Measurements from ENCODE around the gene QSOX1.

Gene QSOX1

DNA sequence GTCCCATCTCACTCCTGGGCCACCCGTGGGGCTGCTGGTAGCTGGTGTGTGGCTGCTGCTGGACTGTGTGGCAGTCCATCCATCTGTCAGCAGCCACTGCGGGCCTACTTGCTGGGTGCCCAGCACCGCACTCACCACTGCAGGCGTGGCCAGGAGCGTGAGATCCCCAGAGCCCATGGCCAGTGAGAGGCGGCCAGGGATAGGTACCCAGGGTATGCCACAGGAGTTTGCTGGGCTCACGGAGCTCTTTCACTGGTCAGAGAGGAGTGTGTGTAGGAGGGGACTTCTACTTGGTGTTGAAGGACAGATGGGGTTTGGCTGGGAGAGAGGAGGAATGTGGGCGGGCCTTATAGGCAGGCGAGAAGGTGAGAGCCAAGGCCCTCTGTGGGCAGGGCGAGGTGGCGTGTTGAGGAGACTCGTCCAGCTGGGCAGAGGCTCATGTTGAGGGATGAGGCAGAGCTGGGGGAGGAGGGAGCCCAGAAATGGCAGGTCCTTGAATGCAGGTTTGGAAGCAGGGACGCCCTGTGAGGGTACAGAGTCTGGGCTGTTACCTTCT lies 15.0 kb downstream of the QSOX1 start:
- no peak for DNase-seq (ENCODE audit: low read depth)

DNA sequence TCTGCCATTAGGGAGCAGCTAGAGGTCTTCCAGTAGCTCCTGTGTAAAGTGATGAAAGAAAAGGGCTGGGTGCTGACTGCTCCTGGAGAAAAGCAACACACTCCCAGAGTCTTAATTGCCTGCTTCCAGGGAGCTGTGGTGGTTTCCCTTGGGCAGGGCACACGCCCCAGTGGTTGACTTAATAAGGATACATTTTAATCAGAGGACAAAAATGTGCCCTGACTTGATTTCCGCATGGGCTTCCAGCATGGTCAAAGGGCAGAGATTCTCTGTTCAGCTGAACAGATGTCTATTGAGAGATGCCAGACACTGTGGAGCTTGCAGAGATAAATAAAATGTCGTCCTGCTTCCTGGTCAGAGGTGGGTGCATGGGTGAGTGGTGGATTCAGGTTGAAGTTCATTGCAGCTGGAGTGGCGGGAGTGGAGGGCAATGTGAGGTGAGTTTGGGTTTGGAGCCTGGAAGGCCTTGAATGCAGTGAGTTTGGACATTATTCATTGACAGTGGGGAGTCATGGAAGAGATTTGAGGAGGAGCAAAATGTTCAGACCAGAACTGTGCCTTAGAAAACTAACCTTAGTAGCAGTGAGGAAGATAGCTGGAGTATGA lies 16.0 kb downstream of the QSOX1 start:
- peak; percentile 16 for DNase-seq (ENCODE audit: low read depth)

DNA sequence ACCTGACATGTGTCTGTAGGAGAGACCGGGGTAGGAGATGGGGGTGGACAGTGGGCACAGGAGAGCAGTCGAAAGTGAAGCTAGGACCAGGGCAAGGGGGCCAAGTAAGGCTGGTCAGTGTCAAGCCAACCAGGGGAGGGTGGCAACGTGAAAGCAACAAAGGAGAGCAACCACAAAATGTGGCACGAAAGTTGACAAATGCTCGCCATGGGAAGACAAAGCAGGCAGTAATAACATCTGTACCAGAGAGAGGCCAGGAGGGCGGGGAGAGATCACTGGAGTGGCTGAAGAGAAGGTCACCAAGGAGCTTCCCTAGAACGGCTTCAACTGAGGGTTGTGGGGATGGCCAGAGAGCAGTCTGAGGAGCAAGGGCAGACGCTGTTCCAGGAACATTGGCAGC lies 17.0 kb downstream of the QSOX1 start:
- no peak for DNase-seq (ENCODE audit: low read depth)

DNA sequence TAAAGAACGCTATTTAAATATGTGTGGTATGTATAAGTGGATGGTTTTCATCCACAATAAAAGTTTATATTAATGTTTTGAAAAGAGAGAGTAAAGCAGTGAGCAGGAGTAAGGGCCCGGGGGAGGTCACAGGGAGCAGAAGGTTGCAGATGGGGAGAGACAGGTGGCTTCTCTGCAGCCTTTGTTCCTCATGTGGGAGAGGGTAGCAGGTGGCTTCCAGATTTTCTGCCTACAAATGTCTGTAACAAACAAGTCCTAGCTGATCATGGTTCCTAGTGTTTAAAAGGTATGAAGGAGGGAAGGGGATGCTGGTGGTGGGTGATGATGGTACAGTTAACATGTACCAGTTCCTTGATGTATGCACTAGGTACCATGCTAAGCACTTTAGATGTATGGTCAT lies 18.8 kb downstream of the QSOX1 start:
- DNase-seq (ENCODE audit: low read depth): no peak

DNA sequence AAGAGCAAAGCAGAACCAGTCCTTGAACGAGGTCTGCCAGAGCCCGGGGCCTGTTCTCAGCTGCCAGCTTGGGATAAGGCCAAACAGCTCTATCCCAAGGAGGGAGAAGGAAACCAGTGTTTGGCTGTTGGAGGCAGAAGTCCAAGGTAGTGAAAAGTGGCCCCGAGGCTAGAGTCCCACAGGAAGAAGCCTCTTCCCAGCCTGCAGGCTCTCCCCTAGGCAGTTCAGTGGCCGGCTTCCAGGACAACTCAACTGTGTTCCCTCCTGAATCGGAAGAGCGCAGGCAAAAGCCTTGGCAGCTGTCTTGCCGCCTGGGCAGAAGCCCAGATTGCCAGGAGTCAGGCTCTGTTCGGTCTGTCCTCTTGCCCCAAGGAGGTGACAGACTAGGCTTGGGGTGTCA lies 19.3 kb downstream of the QSOX1 start:
- DNase-seq (ENCODE audit: low read depth): peak; percentile 94

DNA sequence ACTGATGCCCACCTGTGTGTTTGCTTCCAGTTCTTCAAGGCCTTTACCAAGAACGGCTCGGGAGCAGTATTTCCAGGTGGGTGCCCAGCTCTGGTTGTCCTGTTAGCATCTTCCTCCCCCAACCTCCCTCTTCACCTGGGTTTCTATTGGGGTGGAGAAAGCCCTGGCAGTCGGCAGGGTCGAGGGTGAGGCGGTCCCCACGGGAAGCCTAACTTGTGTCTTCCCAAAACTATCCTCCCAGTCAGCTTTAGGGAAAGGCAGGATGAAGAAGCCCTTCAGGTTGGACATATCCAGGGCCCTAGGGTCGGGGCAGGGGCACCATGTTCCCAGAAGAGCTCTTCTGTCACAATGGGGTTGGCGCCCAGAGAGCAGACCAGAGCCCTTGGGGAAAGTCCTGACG lies 20.6 kb downstream of the QSOX1 start:
- DNase-seq (ENCODE audit: low read depth): no peak

DNA sequence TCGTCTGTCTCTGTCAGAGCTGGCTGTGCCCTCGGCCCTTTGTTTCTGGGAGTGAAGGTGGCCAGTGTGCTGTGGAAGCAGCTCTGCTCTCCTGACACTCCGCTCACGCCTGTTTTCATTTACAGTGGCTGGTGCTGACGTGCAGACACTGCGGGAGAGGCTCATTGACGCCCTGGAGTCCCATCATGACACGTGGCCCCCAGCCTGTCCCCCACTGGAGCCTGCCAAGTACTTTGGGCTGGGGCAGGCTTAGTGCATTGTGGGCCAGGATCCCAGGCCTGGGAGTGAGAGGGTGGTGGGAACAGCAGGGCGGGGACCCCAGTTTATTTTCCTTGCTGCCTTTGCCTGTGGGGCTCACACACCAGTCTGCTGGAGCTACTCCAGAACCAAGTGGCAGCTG lies 21.1 kb downstream of the QSOX1 start:
- DNase-seq (ENCODE audit: low read depth): no peak

DNA sequence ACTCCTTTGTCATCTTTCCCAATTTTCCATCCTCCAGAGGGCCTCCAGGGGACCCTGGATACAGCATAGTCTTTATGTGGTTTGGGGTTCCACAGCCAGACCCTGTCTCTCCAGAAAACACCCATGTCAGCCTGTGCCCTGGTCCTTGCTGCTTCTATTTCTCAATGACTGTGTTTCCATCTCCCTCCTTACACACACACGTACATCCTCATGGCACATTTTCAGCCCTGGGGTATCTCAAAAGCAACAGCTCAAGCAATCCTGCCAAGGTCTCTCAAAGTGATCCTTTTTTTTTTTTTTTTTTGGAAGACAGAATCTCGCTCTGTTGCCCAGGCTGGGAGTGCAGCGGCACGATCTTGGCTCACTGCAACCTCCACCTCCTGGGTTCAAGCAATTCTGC lies 22.3 kb downstream of the QSOX1 start:
- no peak for DNase-seq (ENCODE audit: low read depth)

DNA sequence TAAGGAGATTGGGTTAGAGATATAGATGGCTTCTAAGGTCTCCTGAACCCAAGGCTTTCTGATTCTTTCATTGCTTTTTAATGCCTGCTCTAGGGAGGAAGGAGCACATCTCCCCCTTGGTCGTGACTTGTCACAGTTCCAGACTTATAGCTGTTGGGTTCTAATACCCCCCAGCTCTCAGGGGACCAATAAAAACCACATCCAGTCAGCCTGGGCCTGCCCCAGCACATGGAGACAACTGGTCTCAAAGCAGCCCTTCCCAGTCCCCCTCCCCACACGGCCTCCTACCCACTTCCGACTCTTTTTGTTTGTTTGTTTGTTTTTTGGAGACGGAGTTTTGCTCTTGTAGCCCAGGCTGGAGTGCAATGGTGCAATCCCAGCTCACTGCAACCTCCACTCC lies 23.3 kb downstream of the QSOX1 start:
- DNase-seq (ENCODE audit: low read depth): no peak

DNA sequence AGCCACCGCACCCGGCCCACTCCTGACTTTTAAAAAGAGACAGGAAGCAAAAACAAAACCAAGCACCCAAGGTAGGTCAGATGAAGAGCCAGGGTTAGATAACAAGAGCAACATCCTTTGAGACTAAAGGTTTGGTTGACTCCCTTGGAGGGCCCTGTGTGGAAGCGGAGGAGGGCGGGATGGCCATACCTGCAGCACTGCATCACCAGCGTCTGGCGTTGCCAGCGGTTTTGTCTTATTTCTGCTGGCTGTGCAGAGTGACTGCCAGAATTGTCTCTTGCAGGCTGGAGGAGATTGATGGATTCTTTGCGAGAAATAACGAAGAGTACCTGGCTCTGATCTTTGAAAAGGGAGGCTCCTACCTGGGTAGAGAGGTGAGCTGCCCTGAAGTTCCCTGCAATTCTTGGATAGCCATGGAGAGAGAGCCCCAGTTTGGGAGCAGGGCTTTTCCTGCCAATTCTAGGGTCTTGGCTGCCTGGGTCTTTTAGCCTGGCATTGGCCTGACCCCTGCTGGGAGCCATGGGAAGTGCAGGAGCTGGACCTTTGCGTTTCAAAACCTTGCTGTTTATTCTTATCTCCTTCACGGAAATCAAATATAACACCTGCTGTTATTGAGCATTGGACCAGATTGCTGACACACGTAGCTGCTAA lies 24.0 kb downstream of the QSOX1 start:
- peak; percentile 46 for DNase-seq (ENCODE audit: low read depth)

DNA sequence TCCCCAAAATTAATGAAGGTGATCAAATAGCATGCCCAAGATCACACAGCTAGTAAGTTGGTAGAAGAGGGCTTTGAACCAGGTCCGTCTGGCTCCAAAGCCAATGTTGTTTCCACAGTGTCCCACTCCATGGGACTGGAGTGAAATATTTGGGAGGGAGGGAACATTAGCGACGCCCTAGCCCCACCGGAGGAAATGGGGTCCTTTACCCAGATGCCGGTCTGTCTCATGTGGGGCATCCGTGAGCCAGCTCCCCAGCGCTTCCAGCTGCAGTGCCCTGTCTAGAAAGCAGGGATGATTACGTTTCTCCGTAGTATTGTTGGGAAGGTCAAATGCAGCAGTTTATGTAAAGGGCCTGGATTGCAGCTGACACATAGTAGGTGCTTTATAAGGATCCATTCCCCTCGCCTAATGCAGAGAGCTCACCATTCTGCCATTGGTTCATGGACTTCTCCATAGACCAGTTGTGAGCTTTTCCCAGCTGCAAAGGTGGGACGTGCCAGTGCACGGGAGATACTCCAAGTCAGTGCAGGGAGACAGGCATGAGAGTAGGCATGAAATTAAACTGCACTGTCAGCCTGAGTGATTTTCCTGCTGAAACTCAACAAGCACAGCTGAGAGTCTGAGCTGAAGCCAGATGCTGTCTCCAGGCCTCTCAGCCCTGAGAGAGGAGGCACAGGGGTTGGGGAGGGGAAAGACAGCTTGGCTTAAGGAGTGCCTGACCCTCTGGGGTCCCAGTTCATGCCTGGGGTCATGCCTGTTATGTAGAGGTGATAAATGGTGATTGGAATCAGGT lies 24.7 kb downstream of the QSOX1 start:
- DNase-seq (ENCODE audit: low read depth): no peak

DNA sequence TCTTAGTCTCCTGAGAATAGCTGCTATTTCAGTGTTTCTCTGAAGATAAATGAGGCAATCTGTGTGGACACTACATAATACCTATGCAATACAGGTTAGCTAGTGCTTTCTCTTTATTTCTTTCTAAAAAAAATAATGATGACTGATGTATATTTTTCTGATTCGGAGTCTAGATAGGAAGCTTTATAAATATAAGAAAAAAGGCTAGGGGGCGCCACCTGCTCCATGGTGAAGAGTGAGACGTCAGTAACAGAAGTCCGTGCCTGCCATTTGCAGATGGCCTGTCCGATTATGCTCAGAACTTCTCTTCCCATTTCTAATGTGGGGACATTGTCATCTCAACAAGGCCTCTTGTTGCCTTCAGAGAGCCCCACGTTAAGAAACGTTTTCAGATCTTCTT lies 26.4 kb downstream of the QSOX1 start:
- DNase-seq (ENCODE audit: low read depth): no peak

DNA sequence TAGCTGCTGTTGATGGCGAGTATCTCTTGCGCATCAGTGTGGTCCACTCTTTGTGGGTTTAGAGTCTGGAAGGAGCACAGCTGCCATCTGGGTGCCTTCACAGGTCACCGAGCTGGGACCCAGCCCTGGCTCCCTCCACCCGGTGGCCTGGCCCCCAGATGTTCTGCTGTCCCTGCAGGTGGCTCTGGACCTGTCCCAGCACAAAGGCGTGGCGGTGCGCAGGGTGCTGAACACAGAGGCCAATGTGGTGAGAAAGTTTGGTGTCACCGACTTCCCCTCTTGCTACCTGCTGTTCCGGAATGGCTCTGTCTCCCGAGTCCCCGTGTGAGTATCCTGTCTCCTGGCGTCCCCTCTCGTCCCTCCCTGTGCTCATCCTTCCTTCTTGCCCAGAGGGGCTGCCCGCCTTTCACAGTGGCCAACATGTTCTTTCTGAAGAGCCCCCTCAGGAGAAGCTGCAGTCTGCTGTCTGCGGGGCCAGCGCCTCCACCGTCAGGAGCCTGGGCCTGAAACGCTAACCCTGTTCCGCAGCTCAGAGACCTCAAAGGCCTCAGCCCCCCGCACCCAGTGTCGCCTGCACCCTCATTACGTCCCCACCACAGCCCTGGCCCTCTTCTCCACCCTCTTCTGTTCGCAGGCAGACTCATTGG lies 27.4 kb downstream of the QSOX1 start:
- no peak for DNase-seq (ENCODE audit: low read depth)

DNA sequence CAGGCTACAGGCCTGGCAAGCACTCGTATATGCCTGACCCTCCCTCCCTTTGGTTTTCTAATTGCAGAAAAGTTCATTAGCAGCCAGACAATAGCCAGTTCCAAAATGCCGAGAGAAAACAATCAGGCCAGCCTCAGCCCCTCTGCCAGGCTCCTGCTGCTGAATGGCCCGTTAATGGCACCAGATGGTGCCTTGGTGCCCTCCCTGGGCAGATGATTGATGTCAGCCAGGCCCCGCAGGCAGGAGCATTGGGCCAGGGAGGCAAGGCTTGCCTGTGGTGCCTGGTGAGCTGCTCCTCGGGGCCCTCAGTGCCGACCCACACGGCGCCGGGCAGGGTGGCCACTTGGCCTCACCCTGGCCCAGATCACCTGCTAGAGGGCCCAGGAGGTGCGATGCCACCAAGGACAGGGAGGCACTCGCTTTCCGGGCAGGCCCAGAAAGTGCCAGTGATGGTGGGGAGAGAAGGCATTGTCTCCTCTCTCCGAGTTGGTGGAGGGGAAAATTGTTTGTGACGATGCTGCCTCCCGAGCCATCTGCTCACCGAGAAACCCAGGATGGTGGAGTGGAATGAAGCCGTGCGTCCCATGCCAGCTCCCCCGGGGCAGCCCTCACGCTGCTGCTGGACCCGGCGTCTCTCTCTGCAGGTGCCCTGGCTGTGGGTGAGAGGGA lies 28.1 kb downstream of the QSOX1 start:
- DNase-seq (ENCODE audit: low read depth): no peak

DNA sequence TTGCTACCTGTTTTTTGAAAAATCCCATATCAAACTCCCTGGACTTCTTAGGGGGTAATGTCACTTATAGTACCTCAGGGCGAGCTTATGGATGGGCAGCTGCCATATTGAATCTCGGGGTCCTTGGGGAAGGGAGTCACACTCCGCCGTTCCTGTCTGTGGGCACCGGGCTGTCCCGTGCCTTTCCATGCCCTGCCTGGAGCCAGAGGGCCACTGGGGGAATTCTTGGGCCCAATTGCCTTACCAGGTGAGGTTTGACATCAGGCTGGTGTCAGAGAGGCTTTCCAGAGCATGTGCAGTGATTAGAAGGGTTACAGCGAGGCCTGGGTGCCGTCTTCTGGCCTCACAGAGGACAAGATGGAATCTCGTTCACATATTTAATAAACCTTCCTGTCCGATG lies 28.8 kb downstream of the QSOX1 start:
- DNase-seq (ENCODE audit: low read depth): no peak

DNA sequence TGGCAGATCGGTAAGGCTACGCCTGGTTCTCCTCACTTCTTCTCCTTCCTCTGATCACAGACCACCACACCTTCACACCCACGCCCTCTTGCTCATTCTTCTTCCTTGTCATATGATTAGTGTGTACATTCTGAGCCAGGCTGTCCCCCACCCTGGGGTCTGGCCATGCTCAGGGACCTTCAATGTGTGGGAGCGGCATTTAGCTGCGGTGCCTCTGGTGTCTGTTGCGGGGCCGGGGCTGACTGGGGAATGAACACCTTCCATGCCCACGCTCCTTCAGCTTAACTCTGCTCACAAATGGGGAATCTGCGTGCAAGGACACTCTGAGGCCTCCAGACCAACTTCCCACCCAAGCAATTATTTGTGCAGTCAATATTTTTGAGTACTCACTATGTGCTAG lies 29.4 kb downstream of the QSOX1 start:
- no peak for DNase-seq (ENCODE audit: low read depth)

DNA sequence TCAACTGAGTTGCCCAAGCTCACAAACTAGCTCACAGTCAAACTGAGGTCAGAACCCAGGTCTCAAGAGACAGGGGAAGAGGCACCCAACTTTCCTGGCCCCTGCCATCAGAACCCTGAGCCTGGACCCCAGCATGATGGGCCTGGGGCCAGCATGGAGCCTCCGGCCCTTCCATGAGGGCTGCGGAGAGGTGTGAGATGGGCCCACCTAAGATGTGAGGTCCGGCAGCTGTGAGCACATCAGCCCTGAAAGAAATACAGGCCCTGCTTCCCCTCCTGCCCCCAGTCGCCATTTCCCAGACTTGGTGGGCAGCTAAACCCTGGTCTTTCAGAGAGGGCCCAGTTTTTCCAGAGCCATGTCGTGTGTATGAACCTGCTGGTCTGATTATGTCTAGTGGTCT lies 30.6 kb downstream of the QSOX1 start:
- DNase-seq (ENCODE audit: low read depth): no peak

DNA sequence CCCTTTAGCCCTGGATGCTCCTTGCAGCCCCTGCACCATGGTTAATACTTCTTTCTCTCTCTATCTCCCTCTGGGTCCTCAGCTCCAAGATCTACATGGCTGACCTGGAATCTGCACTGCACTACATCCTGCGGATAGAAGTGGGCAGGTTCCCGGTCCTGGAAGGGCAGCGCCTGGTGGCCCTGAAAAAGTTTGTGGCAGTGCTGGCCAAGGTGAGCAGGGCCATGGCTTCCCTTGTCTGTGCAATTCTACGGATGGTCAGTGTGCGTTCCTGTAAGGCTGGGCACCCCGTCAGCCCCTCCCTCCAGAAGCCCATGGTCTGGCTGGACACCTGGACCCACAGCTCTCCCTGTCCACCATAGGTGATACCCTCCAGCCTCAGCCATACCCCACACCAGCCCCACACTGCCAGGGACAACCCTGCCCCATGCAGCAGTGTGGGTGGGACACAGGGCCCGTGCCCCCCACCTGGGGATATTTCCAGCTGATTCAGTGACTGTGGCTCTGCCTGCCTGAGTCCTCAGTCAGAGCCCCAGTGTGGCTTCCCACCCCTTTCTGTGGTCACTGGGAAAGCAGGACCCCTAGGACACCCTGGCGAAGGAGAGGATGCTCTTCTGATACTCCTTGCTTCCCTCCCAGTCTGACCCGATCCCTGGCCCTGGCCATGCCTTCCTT lies 31.4 kb downstream of the QSOX1 start:
- DNase-seq (ENCODE audit: low read depth): no peak

DNA sequence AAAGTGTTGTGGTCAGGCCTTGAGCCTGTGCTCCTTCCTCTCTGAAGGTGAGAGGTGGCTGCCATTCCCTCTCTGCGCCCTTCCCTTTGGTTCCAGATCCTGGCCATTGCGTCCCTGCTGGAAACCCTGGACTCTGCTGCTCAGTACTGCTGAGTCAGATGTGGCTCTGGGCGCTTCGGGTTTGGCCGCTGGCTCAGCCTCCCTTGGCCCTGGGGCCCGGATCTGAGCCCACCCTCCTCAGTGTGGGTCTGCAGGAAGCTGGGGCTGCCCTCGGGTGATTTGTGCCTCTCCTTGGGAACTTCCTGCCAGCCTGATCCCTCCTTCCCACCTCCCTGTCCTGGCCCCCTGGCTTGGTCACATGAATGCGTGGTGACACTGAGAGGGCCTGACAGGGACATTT lies 32.2 kb downstream of the QSOX1 start:
- DNase-seq (ENCODE audit: low read depth): peak; percentile 9

DNA sequence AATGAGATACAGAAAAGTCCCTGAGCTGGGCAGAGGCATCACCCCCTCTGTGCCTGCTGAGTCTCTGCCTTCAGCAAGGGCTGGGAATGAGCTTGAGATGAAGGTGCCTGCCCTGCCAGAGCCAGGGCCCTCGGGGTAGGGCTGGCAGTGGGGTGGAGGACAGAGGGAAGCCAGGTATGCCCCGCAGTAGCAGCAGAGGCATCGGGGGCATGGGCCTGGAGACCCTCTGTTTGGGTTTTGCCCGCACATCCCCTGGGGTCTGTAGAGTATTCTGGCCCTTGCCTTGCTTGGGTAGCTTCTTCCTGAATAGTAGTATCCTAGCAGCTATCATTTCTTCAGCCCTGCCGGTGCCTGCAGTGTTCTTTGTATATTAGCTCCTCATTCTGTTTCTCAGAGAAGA lies 33.0 kb downstream of the QSOX1 start:
- DNase-seq (ENCODE audit: low read depth): no peak

DNA sequence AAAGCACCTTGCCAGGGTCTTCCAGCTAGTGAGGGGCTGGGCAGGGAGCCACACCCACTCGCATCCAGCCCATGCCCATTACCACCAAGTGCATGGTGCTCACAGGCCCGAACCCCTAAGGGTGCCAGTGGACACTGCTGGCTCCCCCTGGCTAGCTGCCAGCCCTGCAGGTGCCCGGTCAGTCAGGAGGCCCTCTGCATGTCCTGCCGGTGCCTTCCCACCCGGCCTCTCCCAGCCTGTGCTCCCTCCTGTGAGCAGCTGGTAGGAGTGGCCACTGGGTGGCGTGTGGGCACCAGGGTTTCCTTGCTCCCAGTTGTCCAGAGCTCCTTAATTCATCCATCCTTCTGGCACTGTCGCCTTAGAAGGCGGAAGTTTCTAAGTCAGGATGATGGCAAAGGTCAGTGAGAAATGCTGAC lies 33.4 kb downstream of the QSOX1 start:
- peak; percentile 44 for DNase-seq (ENCODE audit: low read depth)

All from fibroblast of gingiva (primary cell).